GM21528 (cell line): ENCODE data around the gene UTF1.

Experiments used
- ATAC-seq: cut with Tn5 transposase; IDR thresholded peaks from one replicate; pipeline ENCODE4 v1.9.1; 2021; ENCODE audit warnings: mild to moderate bottlenecking, moderate library complexity; ENCODE audit not compliant: unreplicated experiment, low FRiP score

UTF1 gene

GRCh38 chr10:133196221-133196915, 33.6 kb upstream of the UTF1 start:
- ATAC-seq = no peak

GRCh38 chr10:133196936-133197758, 32.9 kb upstream of the UTF1 start:
- no peak for ATAC-seq

- ATAC-seq = no peak
Observed at GRCh38 chr10:133197786-133198185, 32.2 kb upstream of the UTF1 start.

GRCh38 chr10:133198206-133198605, 31.8 kb upstream of the UTF1 start:
- ATAC-seq = no peak

GRCh38 chr10:133198621-133199487, 31.2 kb upstream of the UTF1 start:
- no peak for ATAC-seq

GRCh38 chr10:133199488-133199885, 30.5 kb upstream of the UTF1 start:
- no peak for ATAC-seq

- ATAC-seq = no peak
Observed at GRCh38 chr10:133199992-133200611, 29.9 kb upstream of the UTF1 start.

- ATAC-seq = no peak
Observed at GRCh38 chr10:133200621-133201031, 29.4 kb upstream of the UTF1 start.

GRCh38 chr10:133201151-133201947, 28.7 kb upstream of the UTF1 start:
- ATAC-seq = no peak

- no peak for ATAC-seq
Observed at GRCh38 chr10:133201948-133202725, 27.9 kb upstream of the UTF1 start.

GRCh38 chr10:133202778-133203651, 27.0 kb upstream of the UTF1 start:
- ATAC-seq = no peak

- no peak for ATAC-seq
Observed at GRCh38 chr10:133203652-133204195, 26.3 kb upstream of the UTF1 start.

GRCh38 chr10:133204226-133205015, 25.6 kb upstream of the UTF1 start:
- no peak for ATAC-seq

- no peak for ATAC-seq
Observed at GRCh38 chr10:133205146-133205545, 24.9 kb upstream of the UTF1 start.

GRCh38 chr10:133206356-133207040, 23.5 kb upstream of the UTF1 start:
- no peak for ATAC-seq

GRCh38 chr10:133207041-133207600, 22.9 kb upstream of the UTF1 start:
- ATAC-seq = no peak
